ENCODE results near the gene FSTL4. TPM values are rescaled to one million over a fixed set of nuclear protein-coding genes. Genes with fewer than 3 reads are reported as not detected.
A peak's percentile ranks its signal among the peaks of the same experiment; 100 is the strongest.

Gene FSTL4
- total and polyA plus RNA-seq, 2 of the 13 experiments (the other 11 are each of a cell fraction or from before 2014, with no cell fraction given), result 2.1 to 3.0 TPM

- TF ChIP-seq RAD21 (CRISPR knock-in tag; IDR thresholded peaks at IDR 0.05), result no peak
- TF ChIP-seq FOXA3 (CRISPR knock-in tag; IDR thresholded peaks at IDR 0.05), result peak; percentile 96
- TF ChIP-seq FOXP1 (IDR thresholded peaks at IDR 0.05), result no peak
- TF ChIP-seq FOXP1 (CRISPR knock-in tag; IDR thresholded peaks at IDR 0.05), result peak; percentile 48
- TF ChIP-seq CREB1 (IDR thresholded peaks at IDR 0.05), result no peak
- TF ChIP-seq CREB1 (CRISPR knock-in tag; IDR thresholded peaks at IDR 0.05), result no peak
- no peak for TF ChIP-seq ZNF766 (CRISPR knock-in tag; IDR thresholded peaks at IDR 0.05; ENCODE audit: borderline replicate concordance)
- no peak for TF ChIP-seq NFIB (CRISPR knock-in tag; IDR thresholded peaks at IDR 0.05; ENCODE audit: borderline replicate concordance)
- no peak for TF ChIP-seq ZNF33A (CRISPR knock-in tag; IDR thresholded peaks at IDR 0.05; ENCODE audit: borderline replicate concordance)
- TF ChIP-seq ZSCAN30 (CRISPR knock-in tag; IDR thresholded peaks at IDR 0.05), result no peak
- TF ChIP-seq HDAC2 (CRISPR knock-in tag; IDR thresholded peaks at IDR 0.05), result peak; percentile 63; the same call in 1 of the 2 replicates
- no peak for TF ChIP-seq CENPX (CRISPR knock-in tag; IDR thresholded peaks at IDR 0.05)
- TF ChIP-seq ZNF280B (CRISPR knock-in tag; IDR thresholded peaks at IDR 0.05; ENCODE audit: borderline replicate concordance), result no peak
- no peak for TF ChIP-seq ZNF607 (CRISPR knock-in tag; IDR thresholded peaks at IDR 0.05; ENCODE audit: borderline replicate concordance)
- TF ChIP-seq ZNF687 (CRISPR knock-in tag; IDR thresholded peaks at IDR 0.05), result peak; percentile 40; the same call in 1 of the 2 replicates
- TF ChIP-seq ZNF501 (CRISPR knock-in tag; IDR thresholded peaks at IDR 0.05), result no peak
- TF ChIP-seq PITX1 (CRISPR knock-in tag; IDR thresholded peaks at IDR 0.05), result 0 out of 2 replicates have a peak, but pooled peaks have one; percentile 46
- TF ChIP-seq DNMT1 (CRISPR knock-in tag; IDR thresholded peaks at IDR 0.05), result no peak
- no peak for TF ChIP-seq EZH2 (conservative IDR thresholded peaks at IDR 0.05; ENCODE audit: low read depth, low read length)
- no peak for TF ChIP-seq ZSCAN31 (CRISPR knock-in tag; IDR thresholded peaks at IDR 0.05; ENCODE audit: low read depth)
- TF ChIP-seq FOXA1 (IDR thresholded peaks at IDR 0.05), result peak; percentile 56; the same call in 1 of the 2 replicates
- peak; percentile 96 for TF ChIP-seq FOXA1 (CRISPR knock-in tag; IDR thresholded peaks at IDR 0.05)
- no peak for TF ChIP-seq ZUFSP (CRISPR knock-in tag; IDR thresholded peaks at IDR 0.05; ENCODE audit: borderline replicate concordance)
- 0 out of 2 replicates have a peak, but pooled peaks have one; percentile 46 for TF ChIP-seq ZNF784 (CRISPR knock-in tag; IDR thresholded peaks at IDR 0.05; ENCODE audit: borderline replicate concordance)
Observed at GRCh38 chr5:133256276-133256675, 356.1 kb downstream of the FSTL4 start (continued).

Measured in HepG2 (cell line).